ENCODE results near the gene KRT1.

- TF ChIP-seq CTCF (IDR thresholded peaks at IDR 0.05 in 8 of 11, conservative IDR thresholded peaks at IDR 0.05 in 3 of 11) (no peak), POLR2A (IDR thresholded peaks at IDR 0.05) (no peak), POLR2AphosphoS5 (IDR thresholded peaks at IDR 0.05) (no peak)
Measured at GRCh38 chr12:52689239-52689638, 9.0 kb upstream of the KRT1 start.
